HEK293 (cell line): Measurements from ENCODE around the gene ERCC5.

ENCODE experiments used
- CTCF ChIA-PET: fragments of 350-600 bp; formaldehyde crosslinking; extraction: SDS; loops from one replicate; lab custom pipeline; 2021; ENCODE audit warnings: antibody characterized with exemption; lab: Yijun Ruan, JAX
- POLR2A ChIA-PET: fragments of 300-600 bp; formaldehyde crosslinking; extraction: SDS; loops from one replicate; lab custom pipeline; 2020; ENCODE audit warnings: antibody characterized with exemption, inconsistent platforms; lab: Yijun Ruan, JAX
- H3K27ac ChIP-seq: fragments of 200-500 bp; sonication (Bioruptor generic); 2 replicates; pipeline ENCODE4 v1.5.1; 2014; ENCODE audit warnings: low read depth, low read length, control low read depth, inconsistent platforms; ENCODE audit errors: extremely low read depth
- H3K36me3 ChIP-seq, 2 experiments: fragments of 200-500 bp in 1 of 2; sonication (Bioruptor generic) in 1 of 2; 1 replicate in 1 of 2; 2 replicates in 1 of 2; pipeline ENCODE4 v1.5.1; 2014 to 2017; ENCODE audit warnings: inconsistent platforms in 2 of 2, low read length in 2 of 2; ENCODE audit not compliant: control insufficient read depth in 2 of 2, insufficient read depth in 1 of 2
- H3K4me1 ChIP-seq: fragments of 200-500 bp; sonication (Bioruptor generic); 2 replicates; pipeline ENCODE4 v1.5.1; 2014; ENCODE audit warnings: mild to moderate bottlenecking, low read length, inconsistent platforms; ENCODE audit not compliant: control insufficient read depth, insufficient read depth
- H3K4me3 ChIP-seq: 2 replicates; pipeline ENCODE4 v1.5.1; 2011; ENCODE audit warnings: low read depth, mild to moderate bottlenecking, control low read depth, low read length, moderate library complexity
- H3K9me3 ChIP-seq: fragments of 200-500 bp; sonication (Bioruptor generic); 2 replicates; pipeline ENCODE4 v1.5.1; 2014; ENCODE audit warnings: low read depth, low read length, inconsistent platforms; ENCODE audit not compliant: control insufficient read depth, insufficient read depth
- SALL2 ChIP-seq: fragments of 450-650 bp; formaldehyde crosslinking; IDR thresholded peaks from 2 replicates; pipeline ENCODE4 v1.5.0; 2017; ENCODE audit warnings: missing biosample characterization, mild to moderate bottlenecking, missing genetic modification characterization, borderline replicate concordance
- SP2 ChIP-seq: fragments of 450-650 bp; formaldehyde crosslinking; IDR thresholded peaks from 2 replicates; pipeline ENCODE4 v1.5.1; 2016; ENCODE audit warnings: missing biosample characterization, missing genetic modification characterization
- ZBTB17 ChIP-seq: fragments of 450-650 bp; formaldehyde crosslinking; IDR thresholded peaks from 2 replicates; pipeline ENCODE4 v1.5.1; 2016; ENCODE audit warnings: missing biosample characterization, missing genetic modification characterization
- ZNF121 ChIP-seq: fragments of 450-650 bp; formaldehyde crosslinking; IDR thresholded peaks from 2 replicates; pipeline ENCODE4 v1.5.1; 2016; ENCODE audit warnings: missing biosample characterization, missing genetic modification characterization
- ZNF140 ChIP-seq: fragments of 450-650 bp; formaldehyde crosslinking; IDR thresholded peaks from 2 replicates; pipeline ENCODE4 v1.5.1; 2016; ENCODE audit warnings: missing biosample characterization, missing genetic modification characterization
- ZNF24 ChIP-seq: fragments of 450-650 bp; formaldehyde crosslinking; IDR thresholded peaks from 2 replicates; pipeline ENCODE4 v1.5.1; 2016; ENCODE audit warnings: missing biosample characterization, missing genetic modification characterization
- ZNF311 ChIP-seq: fragments of 450-650 bp; formaldehyde crosslinking; IDR thresholded peaks from 2 replicates; pipeline ENCODE4 v1.5.1; 2017; ENCODE audit warnings: missing biosample characterization, missing genetic modification characterization, borderline replicate concordance
- ZNF426 ChIP-seq: fragments of 450-650 bp; formaldehyde crosslinking; IDR thresholded peaks from 2 replicates; pipeline ENCODE4 v1.5.1; 2017; ENCODE audit warnings: missing biosample characterization, missing genetic modification characterization, mild to moderate bottlenecking, inconsistent platforms, moderate library complexity
- ZNF561 ChIP-seq: fragments of 450-650 bp; IDR thresholded peaks from 2 replicates; pipeline ENCODE4 v1.5.1; 2018; ENCODE audit warnings: missing biosample characterization, missing genetic modification characterization, borderline replicate concordance
- ZNF600 ChIP-seq: fragments of 450-650 bp; formaldehyde crosslinking; IDR thresholded peaks from 2 replicates; pipeline ENCODE4 v1.5.1; 2016; ENCODE audit warnings: missing biosample characterization, missing genetic modification characterization
- ZNF785 ChIP-seq: fragments of 450-650 bp; formaldehyde crosslinking; IDR thresholded peaks from 2 replicates; pipeline ENCODE4 v1.5.1; 2016; ENCODE audit warnings: missing biosample characterization, missing genetic modification characterization
- TF ChIP-seq, protein P1 (sequence below): fragments of 450-650 bp; formaldehyde crosslinking; IDR thresholded peaks from 2 replicates; pipeline ENCODE4 v1.5.1; 2017; ENCODE audit warnings: missing biosample characterization, missing genetic modification characterization
- TF ChIP-seq, protein P2 (sequence below): fragments of 450-650 bp; formaldehyde crosslinking; IDR thresholded peaks from 2 replicates; pipeline ENCODE4 v1.5.1; 2016; ENCODE audit warnings: missing biosample characterization, missing genetic modification characterization
- TF ChIP-seq, protein P3 (sequence below): fragments of 450-650 bp; formaldehyde crosslinking; IDR thresholded peaks from 2 replicates; pipeline ENCODE4 v1.5.1; 2016; ENCODE audit warnings: missing biosample characterization, missing genetic modification characterization

Gene ERCC5

DNA sequence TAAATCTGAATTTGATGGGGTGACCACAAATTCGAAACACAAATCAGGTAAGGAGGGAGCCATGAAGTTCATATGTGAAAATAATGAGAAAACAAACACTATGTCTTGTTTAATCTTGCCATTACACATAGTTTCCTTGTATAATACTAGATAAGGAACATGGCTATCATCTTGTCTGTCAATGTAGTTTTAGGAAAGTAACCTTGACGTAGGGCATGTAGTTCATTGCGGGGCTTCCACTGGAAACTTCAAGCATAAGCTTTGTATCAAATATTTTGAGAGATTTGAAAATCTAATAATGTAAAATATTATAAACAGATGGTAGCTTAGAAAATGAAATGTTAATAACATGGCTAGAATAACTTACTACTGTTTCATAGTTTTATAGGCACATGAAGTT, 38.1 kb upstream of the ERCC5 start:
- H3K27ac ChIP-seq, result no peak overlapping the region
- no peak overlapping the region for H3K4me3 ChIP-seq
- no peak for TF ChIP-seq ZNF785 (tag by site-specific recombination)
- no peak for TF ChIP-seq ZNF140 (tag by site-specific recombination)
- TF ChIP-seq ZNF311 (tag by site-specific recombination), result no peak
- H3K4me1 ChIP-seq, result no peaks in the 10 kb centered on the region
- H3K9me3 ChIP-seq, result no peaks in the 10 kb centered on the region
- CTCF ChIA-PET, result no interaction called here
- H3K36me3 ChIP-seq, result peaks cover 0 to 3% of the 10 kb centered on the region in 2 experiments; a peak in 1 of 3 replicates
- POLR2A ChIA-PET, result no interaction called here

DNA sequence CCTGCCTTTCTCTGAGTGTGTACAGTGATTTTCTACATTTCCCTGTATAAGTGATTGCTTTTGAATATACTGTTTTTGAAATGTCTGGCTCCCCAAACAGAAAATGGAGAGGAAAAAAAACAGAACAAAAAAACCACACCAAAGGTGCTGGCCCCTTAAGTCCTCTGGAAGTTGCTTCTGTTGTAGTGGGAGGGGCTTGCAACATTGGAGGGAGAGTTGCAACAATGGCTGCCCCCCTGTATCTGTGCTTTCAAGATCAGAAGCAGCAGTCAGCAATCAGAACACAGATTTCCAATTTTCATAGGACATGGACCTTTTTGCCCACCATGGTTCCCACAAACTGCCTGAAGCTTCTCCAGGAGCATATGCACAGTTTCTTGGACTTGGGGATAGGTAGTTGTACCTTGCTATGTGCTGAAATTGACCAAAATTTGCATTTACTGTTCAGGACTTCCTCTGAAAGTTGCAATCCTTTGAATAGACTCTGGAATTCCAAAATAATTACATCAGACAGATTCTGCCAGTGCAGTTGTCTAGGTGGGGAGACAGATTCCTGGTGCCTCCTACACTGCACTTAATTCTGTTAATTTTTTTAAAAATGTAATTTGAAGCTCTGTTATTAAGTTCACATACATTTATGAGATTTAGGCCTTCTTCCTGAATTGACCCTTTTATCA, 33.1 kb upstream of the ERCC5 start:
- H3K27ac ChIP-seq, result no peak overlapping the region
- CTCF ChIA-PET, result interaction anchor here (0.7 to 0.8 kb wide), 2 partner anchors 13 to 58 kb away, joined by 3 read pairs; no protein-coding TSS in a partner anchor

DNA sequence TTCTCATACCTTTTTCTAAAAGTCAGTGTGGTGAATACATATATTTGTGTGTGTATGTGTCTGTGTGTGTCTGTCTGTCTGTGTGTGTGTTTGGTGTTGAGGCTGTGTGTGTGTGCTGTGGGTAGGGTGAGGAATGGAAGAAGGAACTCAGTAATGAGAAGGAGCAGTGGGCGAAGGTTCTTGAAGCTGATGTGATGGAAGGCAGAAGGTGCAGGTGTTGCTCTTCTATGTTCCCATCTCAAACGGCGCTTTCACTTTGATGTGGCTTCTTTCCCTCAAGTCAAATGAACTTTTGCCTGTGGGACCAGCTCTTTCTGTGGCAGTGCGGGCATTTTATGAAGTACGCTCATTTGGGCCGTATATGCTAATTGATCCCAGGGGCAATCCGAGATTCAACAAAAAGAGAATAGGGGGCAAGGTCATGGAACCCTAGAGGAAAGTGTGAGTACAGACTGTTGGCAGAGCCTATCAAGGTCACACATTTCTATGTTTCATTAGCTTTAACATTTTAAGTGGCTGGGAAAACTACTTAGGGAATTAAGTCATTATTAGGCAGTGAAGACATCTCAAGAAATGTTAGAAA, 31.7 kb upstream of the ERCC5 start:
- ChIA-PET CTCF (interaction anchor here (0.6 to 1.7 kb wide), 2 partner anchors 14 to 64 kb away, joined by 5 to 8 read pairs; no protein-coding TSS in a partner anchor), POLR2A (no interaction called here)
- Histone ChIP-seq H3K9me3 (no peaks in the 10 kb centered on the region), H3K27ac (no peak overlapping the region), H3K36me3 (peaks cover 0 to 17% of the 10 kb centered on the region in 2 experiments; a peak in 1 of 3 replicates), H3K4me1 (0 out of 2 replicates have a peak, but pooled peaks cover 2% of the 10 kb centered on the region), H3K4me3 (no peak overlapping the region)
- no peak for TF ChIP-seq SP2 (tag by site-specific recombination)
- no peak for TF ChIP-seq ZNF24 (tag by site-specific recombination)
- TF ChIP-seq, protein P1, sequence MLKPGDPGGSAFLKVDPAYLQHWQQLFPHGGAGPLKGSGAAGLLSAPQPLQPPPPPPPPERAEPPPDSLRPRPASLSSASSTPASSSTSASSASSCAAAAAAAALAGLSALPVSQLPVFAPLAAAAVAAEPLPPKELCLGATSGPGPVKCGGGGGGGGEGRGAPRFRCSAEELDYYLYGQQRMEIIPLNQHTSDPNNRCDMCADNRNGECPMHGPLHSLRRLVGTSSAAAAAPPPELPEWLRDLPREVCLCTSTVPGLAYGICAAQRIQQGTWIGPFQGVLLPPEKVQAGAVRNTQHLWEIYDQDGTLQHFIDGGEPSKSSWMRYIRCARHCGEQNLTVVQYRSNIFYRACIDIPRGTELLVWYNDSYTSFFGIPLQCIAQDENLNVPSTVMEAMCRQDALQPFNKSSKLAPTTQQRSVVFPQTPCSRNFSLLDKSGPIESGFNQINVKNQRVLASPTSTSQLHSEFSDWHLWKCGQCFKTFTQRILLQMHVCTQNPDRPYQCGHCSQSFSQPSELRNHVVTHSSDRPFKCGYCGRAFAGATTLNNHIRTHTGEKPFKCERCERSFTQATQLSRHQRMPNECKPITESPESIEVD (tag by site-specific recombination), result 0 out of 2 replicates have a peak, but pooled peaks have one; percentile 10

More for the DNA sequence above, 33.1 kb upstream of the ERCC5 start:
- no peaks in the 10 kb centered on the region for H3K9me3 ChIP-seq
- H3K4me3 ChIP-seq, result no peak overlapping the region
- TF ChIP-seq, protein P2, sequence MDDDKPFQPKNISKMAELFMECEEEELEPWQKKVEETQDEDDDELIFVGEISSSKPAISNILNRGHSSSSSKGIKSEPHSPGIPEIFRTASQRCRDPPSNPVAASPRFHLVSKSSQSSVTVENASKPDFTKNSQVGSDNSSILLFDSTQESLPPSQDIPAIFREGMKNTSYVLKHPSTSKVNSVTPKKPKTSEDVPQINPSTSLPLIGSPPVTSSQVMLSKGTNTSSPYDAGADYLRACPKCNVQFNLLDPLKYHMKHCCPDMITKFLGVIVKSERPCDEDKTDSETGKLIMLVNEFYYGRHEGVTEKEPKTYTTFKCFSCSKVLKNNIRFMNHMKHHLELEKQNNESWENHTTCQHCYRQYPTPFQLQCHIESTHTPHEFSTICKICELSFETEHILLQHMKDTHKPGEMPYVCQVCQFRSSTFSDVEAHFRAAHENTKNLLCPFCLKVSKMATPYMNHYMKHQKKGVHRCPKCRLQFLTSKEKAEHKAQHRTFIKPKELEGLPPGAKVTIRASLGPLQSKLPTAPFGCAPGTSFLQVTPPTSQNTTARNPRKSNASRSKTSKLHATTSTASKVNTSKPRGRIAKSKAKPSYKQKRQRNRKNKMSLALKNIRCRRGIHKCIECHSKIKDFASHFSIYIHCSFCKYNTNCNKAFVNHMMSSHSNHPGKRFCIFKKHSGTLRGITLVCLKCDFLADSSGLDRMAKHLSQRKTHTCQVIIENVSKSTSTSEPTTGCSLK, result no peak
- no peak for TF ChIP-seq ZNF561 (tag by site-specific recombination)
- peak; percentile 58 for TF ChIP-seq ZNF600 (tag by site-specific recombination)
- 0 out of 2 replicates have a peak, but pooled peaks have one; percentile 24 for TF ChIP-seq ZBTB17
- TF ChIP-seq SALL2 (tag by site-specific recombination), result no peak
- TF ChIP-seq, all 188 proteins: peak for 2
- H3K36me3 ChIP-seq, result peaks cover 0 to 10% of the 10 kb centered on the region in 2 experiments; a peak in 1 of 3 replicates
- H3K4me1 ChIP-seq, result 0 out of 2 replicates have a peak, but pooled peaks cover 2% of the 10 kb centered on the region
- POLR2A ChIA-PET, result interaction anchor here (0.9 kb wide), 1 partner anchor 39 kb away, joined by 3 read pairs; the partner anchor contains the start of gene TEX30

DNA sequence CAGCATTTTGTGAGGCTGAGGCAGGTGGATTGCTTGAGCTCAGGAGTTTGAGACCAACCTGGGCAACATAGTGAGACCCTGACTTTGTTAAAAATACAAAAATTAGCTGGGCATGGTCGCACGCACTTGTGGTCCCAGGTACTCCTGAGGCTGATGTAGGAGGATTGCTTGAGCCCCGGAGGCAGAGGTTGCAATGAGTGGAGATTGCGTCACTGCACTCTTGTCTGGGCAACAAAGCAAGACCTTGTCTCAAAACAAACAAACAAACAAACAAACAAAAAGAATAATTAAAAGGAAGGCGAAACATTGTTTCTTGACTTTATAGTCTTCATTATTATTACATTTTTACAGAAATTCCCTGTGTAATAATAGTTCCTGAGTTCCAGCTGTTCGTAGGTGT, 31.0 kb upstream of the ERCC5 start:
- Histone ChIP-seq H3K27ac (no peak overlapping the region), H3K36me3 (peaks cover 0 to 21% of the 10 kb centered on the region in 2 experiments; a peak in 1 of 3 replicates), H3K4me1 (0 out of 2 replicates have a peak, but pooled peaks cover 2% of the 10 kb centered on the region), H3K9me3 (no peaks in the 10 kb centered on the region), H3K4me3 (no peak overlapping the region)
- ChIA-PET POLR2A (no interaction called here), CTCF (interaction anchor here (0.8 to 1.7 kb wide), 2 partner anchors 15 to 34 kb away, joined by 4 to 8 read pairs; no protein-coding TSS in a partner anchor)
- TF ChIP-seq ZNF121 (tag by site-specific recombination), result 0 out of 2 replicates have a peak, but pooled peaks have one; percentile 48
- TF ChIP-seq ZNF426 (tag by site-specific recombination), result no peak
- TF ChIP-seq, protein P3, sequence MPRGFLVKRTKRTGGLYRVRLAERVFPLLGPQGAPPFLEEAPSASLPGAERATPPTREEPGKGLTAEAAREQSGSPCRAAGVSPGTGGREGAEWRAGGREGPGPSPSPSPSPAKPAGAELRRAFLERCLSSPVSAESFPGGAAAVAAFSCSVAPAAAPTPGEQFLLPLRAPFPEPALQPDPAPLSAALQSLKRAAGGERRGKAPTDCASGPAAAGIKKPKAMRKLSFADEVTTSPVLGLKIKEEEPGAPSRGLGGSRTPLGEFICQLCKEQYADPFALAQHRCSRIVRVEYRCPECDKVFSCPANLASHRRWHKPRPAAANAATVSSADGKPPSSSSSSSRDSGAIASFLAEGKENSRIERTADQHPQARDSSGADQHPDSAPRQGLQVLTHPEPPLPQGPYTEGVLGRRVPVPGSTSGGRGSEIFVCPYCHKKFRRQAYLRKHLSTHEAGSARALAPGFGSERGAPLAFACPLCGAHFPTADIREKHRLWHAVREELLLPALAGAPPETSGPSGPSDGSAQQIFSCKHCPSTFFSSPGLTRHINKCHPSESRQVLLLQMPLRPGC (tag by site-specific recombination), result no peak
